ENCODE data around the gene QRICH1. TPM values are rescaled to one million over a fixed set of nuclear protein-coding genes. Genes with fewer than 3 reads are reported as not detected.
A peak's percentile ranks its signal among the peaks of the same experiment; 100 is the strongest.

The QRICH1 gene
- total RNA-seq, 6 experiments from 2014 or later: 88.7 to 106 (median 94.6) TPM

- Mint-ChIP-seq H3K4me1 (ENCODE audit: low read depth) (peaks cover 13% of the 10 kb centered on the region), H3K36me3 (ENCODE audit: low read depth) (peaks cover 13% of the 10 kb centered on the region), H3K27me3 (ENCODE audit: insufficient read depth) (peaks cover 6% of the 10 kb centered on the region), H3K4me3 (peak overlapping the region; percentile 30; the same call in 1 of the 2 replicates), H3K9me3 (no peaks in the 10 kb centered on the region), H3K27ac (peak overlapping the region; percentile 58)
- TF ChIP-seq CTCF (IDR thresholded peaks at IDR 0.05): no peak
- no peak for DNase-seq
Observed at GRCh38 chr3:49121132-49121736, 27.4 kb upstream of the QRICH1 start.

- Mint-ChIP-seq H3K4me3 (peak within 1 kb of the TSS; percentile 93), H3K27me3 (ENCODE audit: insufficient read depth) (peaks cover 6% of the 10 kb centered on the region), H3K9me3 (no peaks in the 10 kb centered on the region), H3K4me1 (ENCODE audit: low read depth) (peaks cover 13% of the 10 kb centered on the region), H3K27ac (peak within 1 kb of the TSS; percentile 94), H3K36me3 (ENCODE audit: low read depth) (peaks cover 20% of the 10 kb centered on the region)
- no peak for TF ChIP-seq CTCF (IDR thresholded peaks at IDR 0.05)
- peak; percentile 85 for DNase-seq
Observed at GRCh38 chr3:49120438-49121131, 26.7 kb upstream of the QRICH1 start, which contains the start of gene USP19. TSS of gene USP19 (minus strand) at chr3:49120823. CDS start at chr3:49119145, 1,678 bp downstream.

- H3K27me3 Mint-ChIP-seq (ENCODE audit: insufficient read depth): peaks cover 4% of the 10 kb centered on the region
- peaks cover 24% of the 10 kb centered on the region for H3K36me3 Mint-ChIP-seq (ENCODE audit: low read depth)
- no peak for DNase-seq
- peaks cover 13% of the 10 kb centered on the region for H3K4me1 Mint-ChIP-seq (ENCODE audit: low read depth)
- H3K9me3 Mint-ChIP-seq: no peaks in the 10 kb centered on the region
- H3K27ac Mint-ChIP-seq: peak overlapping the region; percentile 94
- 0 out of 2 replicates have a peak, but pooled peaks have one; percentile 21 for TF ChIP-seq CTCF (IDR thresholded peaks at IDR 0.05)
- peak overlapping the region; percentile 93 for H3K4me3 Mint-ChIP-seq
Observed at GRCh38 chr3:49120096-49120437, 26.2 kb upstream of the QRICH1 start.

GRCh38 chr3:49119439-49119838 lies 25.6 kb upstream of the QRICH1 start:
- TF ChIP-seq CTCF (IDR thresholded peaks at IDR 0.05): no peak
- DNase-seq: peak; percentile 56
- no peaks in the 10 kb centered on the region for H3K9me3 Mint-ChIP-seq
- H3K4me3 Mint-ChIP-seq: peak overlapping the region; percentile 93
- peaks cover 2% of the 10 kb centered on the region for H3K27me3 Mint-ChIP-seq (ENCODE audit: insufficient read depth)
- H3K4me1 Mint-ChIP-seq (ENCODE audit: low read depth): peaks cover 13% of the 10 kb centered on the region
- peak overlapping the region; percentile 94 for H3K27ac Mint-ChIP-seq
- H3K36me3 Mint-ChIP-seq (ENCODE audit: low read depth): peaks cover 24% of the 10 kb centered on the region

GRCh38 chr3:49119036-49119435 lies 25.2 kb upstream of the QRICH1 start:
- Mint-ChIP-seq H3K27ac (peak overlapping the region; percentile 94), H3K4me3 (peak overlapping the region; percentile 93), H3K9me3 (no peaks in the 10 kb centered on the region), H3K4me1 (ENCODE audit: low read depth) (peaks cover 13% of the 10 kb centered on the region), H3K27me3 (ENCODE audit: insufficient read depth) (peaks cover 2% of the 10 kb centered on the region), H3K36me3 (ENCODE audit: low read depth) (peaks cover 24% of the 10 kb centered on the region)
- TF ChIP-seq CTCF (IDR thresholded peaks at IDR 0.05): no peak
- no peak for DNase-seq
